ENCODE results near the gene NCAM1. TPM values are rescaled to one million over a fixed set of nuclear protein-coding genes. Genes with fewer than 3 reads are reported as not detected.

Gene NCAM1
- total RNA-seq, 1 experiment from 2014 or later: 3.7 TPM

DNA sequence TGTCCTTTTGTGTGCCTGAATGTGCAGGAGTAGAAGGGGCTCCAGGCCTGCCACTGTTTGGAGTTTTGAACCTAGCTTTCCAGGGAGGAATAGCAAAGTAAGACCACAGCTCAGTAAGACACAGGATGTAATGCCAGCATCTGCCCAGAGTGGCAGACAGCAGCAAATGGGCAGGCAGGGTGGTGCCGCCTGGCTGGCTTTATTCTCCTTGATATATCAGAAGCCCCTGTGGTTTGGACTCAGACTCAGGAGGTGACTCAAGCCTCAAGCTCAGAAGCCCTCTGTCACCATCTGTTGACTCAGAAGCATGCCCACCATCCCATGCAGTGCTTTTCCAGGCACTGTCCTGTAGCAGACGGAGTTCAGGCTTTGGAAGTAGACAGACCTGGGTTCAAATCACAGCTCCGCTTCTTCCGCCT lies 280.4 kb downstream of the NCAM1 start:
- Mint-ChIP-seq H3K36me3 (ENCODE audit: insufficient read depth, unreplicated experiment) (no peaks in the 10 kb centered on the region), H3K27me3 (ENCODE audit: unreplicated experiment) (peaks cover 80% of the 10 kb centered on the region), H3K4me1 (ENCODE audit: low read depth, unreplicated experiment) (no peaks in the 10 kb centered on the region), H3K27ac (ENCODE audit: unreplicated experiment) (no peak overlapping the region), H3K9me3 (ENCODE audit: low read depth, unreplicated experiment) (no peaks in the 10 kb centered on the region), H3K4me3 (ENCODE audit: low read depth, unreplicated experiment) (no peak overlapping the region)
- CTCF ChIA-PET: no interaction called here
- TF ChIP-seq, protein P1, sequence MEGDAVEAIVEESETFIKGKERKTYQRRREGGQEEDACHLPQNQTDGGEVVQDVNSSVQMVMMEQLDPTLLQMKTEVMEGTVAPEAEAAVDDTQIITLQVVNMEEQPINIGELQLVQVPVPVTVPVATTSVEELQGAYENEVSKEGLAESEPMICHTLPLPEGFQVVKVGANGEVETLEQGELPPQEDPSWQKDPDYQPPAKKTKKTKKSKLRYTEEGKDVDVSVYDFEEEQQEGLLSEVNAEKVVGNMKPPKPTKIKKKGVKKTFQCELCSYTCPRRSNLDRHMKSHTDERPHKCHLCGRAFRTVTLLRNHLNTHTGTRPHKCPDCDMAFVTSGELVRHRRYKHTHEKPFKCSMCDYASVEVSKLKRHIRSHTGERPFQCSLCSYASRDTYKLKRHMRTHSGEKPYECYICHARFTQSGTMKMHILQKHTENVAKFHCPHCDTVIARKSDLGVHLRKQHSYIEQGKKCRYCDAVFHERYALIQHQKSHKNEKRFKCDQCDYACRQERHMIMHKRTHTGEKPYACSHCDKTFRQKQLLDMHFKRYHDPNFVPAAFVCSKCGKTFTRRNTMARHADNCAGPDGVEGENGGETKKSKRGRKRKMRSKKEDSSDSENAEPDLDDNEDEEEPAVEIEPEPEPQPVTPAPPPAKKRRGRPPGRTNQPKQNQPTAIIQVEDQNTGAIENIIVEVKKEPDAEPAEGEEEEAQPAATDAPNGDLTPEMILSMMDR (IDR thresholded peaks at IDR 0.05; ENCODE audit: unreplicated experiment): no peak
- BruUV-seq (replicated peaks): no TSS peak
- no peak for DNase-seq
- intact Hi-C loops (cut with micrococcal nuclease; ENCODE audit: unreplicated experiment): no loop called here

DNA sequence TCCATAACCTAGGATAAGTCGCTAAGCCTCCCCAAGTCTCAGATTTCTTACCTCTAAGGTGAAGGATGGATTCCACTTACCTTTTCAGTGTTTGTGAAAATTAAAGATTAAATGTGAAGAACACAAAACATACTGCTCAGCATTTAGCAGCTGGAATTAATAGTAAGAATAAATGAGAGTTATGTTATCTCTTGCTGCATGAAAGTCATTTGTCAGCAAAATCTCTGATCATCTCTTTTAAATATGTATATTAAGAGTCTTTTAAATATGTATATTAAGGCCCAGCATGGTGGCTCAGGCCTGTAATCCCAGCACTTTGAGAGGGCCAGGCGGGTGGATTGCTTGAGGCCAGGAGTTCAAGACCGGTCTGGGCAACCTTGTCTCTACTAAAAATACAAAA lies 280.8 kb downstream of the NCAM1 start:
- peaks cover 80% of the 10 kb centered on the region for H3K27me3 Mint-ChIP-seq (ENCODE audit: unreplicated experiment)
- H3K9me3 Mint-ChIP-seq (ENCODE audit: low read depth, unreplicated experiment): no peaks in the 10 kb centered on the region
- intact Hi-C loops (cut with micrococcal nuclease; ENCODE audit: unreplicated experiment): no loop called here
- no peaks in the 10 kb centered on the region for H3K36me3 Mint-ChIP-seq (ENCODE audit: insufficient read depth, unreplicated experiment)
- no peaks in the 10 kb centered on the region for H3K4me1 Mint-ChIP-seq (ENCODE audit: low read depth, unreplicated experiment)
- no TSS peak for BruUV-seq (replicated peaks)
- CTCF ChIA-PET: no interaction called here
- no peak overlapping the region for H3K27ac Mint-ChIP-seq (ENCODE audit: unreplicated experiment)
- TF ChIP-seq, protein P1 (IDR thresholded peaks at IDR 0.05; ENCODE audit: unreplicated experiment): no peak
- no peak for DNase-seq
- no peak overlapping the region for H3K4me3 Mint-ChIP-seq (ENCODE audit: low read depth, unreplicated experiment)

DNA sequence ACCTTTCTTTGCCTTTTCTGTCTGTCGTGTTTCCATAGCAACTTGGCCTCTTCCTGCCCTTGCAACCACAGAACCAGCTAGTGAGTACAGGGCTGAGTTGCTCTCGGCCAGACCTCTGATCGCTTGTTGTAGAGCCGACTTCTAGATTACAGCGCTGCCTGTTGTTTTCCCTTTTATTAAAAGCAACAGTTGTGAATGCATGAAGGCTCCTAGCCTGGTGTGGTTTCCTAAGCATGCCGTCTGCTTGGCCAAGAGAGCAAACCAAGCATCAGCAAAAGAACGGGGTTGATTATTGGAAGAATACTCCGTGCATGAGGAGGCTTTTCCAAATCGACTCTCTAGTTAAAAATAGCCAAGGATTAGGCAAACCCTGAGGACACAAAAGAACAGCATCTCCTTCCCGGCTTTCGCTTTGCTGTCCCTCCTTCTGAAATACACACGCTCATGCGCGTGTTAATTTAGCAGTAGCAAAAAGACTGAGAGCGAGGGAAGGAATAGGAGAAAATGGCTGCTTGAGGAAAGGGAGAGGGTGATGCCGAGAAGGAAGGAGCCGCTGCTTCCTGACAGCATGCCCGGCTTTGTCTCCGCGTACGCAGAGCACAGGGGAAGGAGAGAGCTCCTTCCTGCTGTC lies 281.7 kb downstream of the NCAM1 start:
- no peak for DNase-seq
- no peak overlapping the region for H3K4me3 Mint-ChIP-seq (ENCODE audit: low read depth, unreplicated experiment)
- CTCF ChIA-PET: no interaction called here
- BruUV-seq (replicated peaks): no TSS peak
- TF ChIP-seq, protein P1 (IDR thresholded peaks at IDR 0.05; ENCODE audit: unreplicated experiment): no peak
- no peaks in the 10 kb centered on the region for H3K9me3 Mint-ChIP-seq (ENCODE audit: low read depth, unreplicated experiment)
- H3K27ac Mint-ChIP-seq (ENCODE audit: unreplicated experiment): no peak overlapping the region
- intact Hi-C loops (cut with micrococcal nuclease; ENCODE audit: unreplicated experiment): no loop called here
- no peaks in the 10 kb centered on the region for H3K36me3 Mint-ChIP-seq (ENCODE audit: insufficient read depth, unreplicated experiment)
- H3K27me3 Mint-ChIP-seq (ENCODE audit: unreplicated experiment): peaks cover 88% of the 10 kb centered on the region
- no peaks in the 10 kb centered on the region for H3K4me1 Mint-ChIP-seq (ENCODE audit: low read depth, unreplicated experiment)

DNA sequence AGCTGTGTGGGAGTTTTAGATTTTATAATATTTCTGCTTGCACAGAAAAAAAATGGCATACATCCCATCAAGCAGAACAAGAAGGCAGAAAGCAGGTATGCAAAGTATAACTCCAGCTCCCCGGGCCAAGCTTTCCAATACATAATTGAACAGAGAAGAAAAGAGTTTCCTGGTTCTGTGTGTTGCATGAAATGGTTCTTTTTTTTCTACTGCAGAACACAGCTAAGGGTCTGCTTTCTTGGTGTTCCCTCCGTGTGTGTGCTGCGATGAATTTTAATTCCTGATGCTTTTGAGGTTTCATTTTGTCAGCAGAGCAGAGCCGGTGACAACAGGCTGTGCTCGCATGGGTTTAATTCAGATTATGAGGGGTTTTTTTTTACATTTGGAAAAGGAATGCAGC lies 282.5 kb downstream of the NCAM1 start:
- H3K27me3 Mint-ChIP-seq (ENCODE audit: unreplicated experiment): peaks cover 97% of the 10 kb centered on the region
- no peak for DNase-seq
- CTCF ChIA-PET: no interaction called here
- no peaks in the 10 kb centered on the region for H3K4me1 Mint-ChIP-seq (ENCODE audit: low read depth, unreplicated experiment)
- no peak overlapping the region for H3K4me3 Mint-ChIP-seq (ENCODE audit: low read depth, unreplicated experiment)
- no peaks in the 10 kb centered on the region for H3K9me3 Mint-ChIP-seq (ENCODE audit: low read depth, unreplicated experiment)
- BruUV-seq (replicated peaks): no TSS peak
- no peaks in the 10 kb centered on the region for H3K36me3 Mint-ChIP-seq (ENCODE audit: insufficient read depth, unreplicated experiment)
- TF ChIP-seq, protein P1 (IDR thresholded peaks at IDR 0.05; ENCODE audit: unreplicated experiment): no peak
- H3K27ac Mint-ChIP-seq (ENCODE audit: unreplicated experiment): no peak overlapping the region
- intact Hi-C loops (cut with micrococcal nuclease; ENCODE audit: unreplicated experiment): no loop called here

All from Calu3 (cell line).